Urinary bladder (tissue), 4 donors: ENCODE measurements around the gene UEVLD. TPM values are rescaled to one million over a fixed set of nuclear protein-coding genes. Genes with fewer than 3 reads are reported as not detected.

Experiments used
- DNase-seq: peaks from one replicate; pipeline ENCODE4 v3.0.0-alpha.2; 2015; ENCODE audit errors: extremely low spot score
- H3K27ac ChIP-seq: one replicate; pipeline ENCODE4 v1.5.1; 2013; ENCODE audit warnings: low read depth, mild to moderate bottlenecking, moderate library complexity
- H3K36me3 ChIP-seq: one replicate; pipeline ENCODE4 v1.6.1; 2013; ENCODE audit warnings: mild to moderate bottlenecking, moderate library complexity; ENCODE audit not compliant: insufficient read depth
- H3K4me1 ChIP-seq: one replicate; pipeline ENCODE4 v1.6.1; 2013; ENCODE audit warnings: mild to moderate bottlenecking, moderate library complexity; ENCODE audit not compliant: insufficient read depth
- H3K4me3 ChIP-seq: one replicate; pipeline ENCODE4 v1.5.1; 2013; ENCODE audit warnings: low read depth, low read length
- WGBS: extraction: QIAGEN DNeasy Blood & Tissue Kit; methylation state at CpG from one replicate; pipeline ENCODE4 v1.1.7; 2013; 5-methylcytosine and 5-hydroxymethylcytosine counted together
- polyA plus RNA-seq: library from polyadenylated mRNA; stranded (reverse); fragments of 200-250 nt; gene quantifications from one replicate; pipeline ENCODE4 v1.2.3, GENCODE V29; 2013
- total RNA-seq: library from RNA; depleted of rRNA; stranded (reverse); fragments of >200 nt; gene quantifications from one replicate; pipeline ENCODE4 v1.2.3, GENCODE V29; 2014
- donor health status: healthy with polysubstance abuse.
- donor health status: healthy.

UEVLD gene
- total and polyA plus RNA-seq, 2 donors, result 15.2 to 37.6 TPM

- peaks cover 1% of the 10 kb centered on the region for H3K36me3 ChIP-seq
- H3K4me3 ChIP-seq, result no peak overlapping the region
- no peaks in the 10 kb centered on the region for H3K4me1 ChIP-seq
- no peak for DNase-seq
- H3K27ac ChIP-seq, result no peak overlapping the region
These were observed 24.4 kb downstream of the UEVLD start for GRCh38 chr11:18564149-18564548.

DNA sequence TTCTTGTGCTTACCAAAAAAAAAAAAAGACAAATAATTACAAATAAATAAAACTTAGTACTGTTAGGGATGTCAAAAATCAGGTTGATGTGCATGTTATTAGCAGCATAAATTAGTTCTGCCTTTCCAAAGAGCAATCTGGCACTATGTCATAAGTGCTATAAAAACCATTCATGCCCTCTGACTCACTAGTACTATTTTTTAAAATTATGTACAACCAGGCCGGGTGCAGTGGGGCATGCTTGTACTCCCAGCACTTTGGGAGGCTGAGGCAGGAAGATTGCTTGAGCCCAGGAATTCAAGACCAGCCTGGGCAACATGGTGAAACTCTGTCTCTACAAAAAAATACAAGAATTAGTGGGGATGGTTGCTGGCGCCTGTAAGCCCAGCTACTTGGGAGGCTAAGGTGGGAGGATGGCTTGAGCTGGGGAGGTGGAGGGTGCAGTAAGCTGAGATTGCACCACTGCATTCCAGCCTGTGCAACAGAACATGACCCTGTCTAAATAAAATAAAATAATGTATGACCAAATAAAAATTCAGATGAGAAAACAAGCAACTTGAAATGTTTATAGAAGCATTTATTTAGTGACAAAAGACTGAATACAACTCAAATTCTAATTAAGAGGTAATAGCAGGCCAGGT is 25.3 kb downstream of the UEVLD start:
- H3K27ac ChIP-seq, result no peak overlapping the region
- no peak overlapping the region for H3K4me3 ChIP-seq
- WGBS, result 95% methylated on average over 2 of the region's 2 CpGs
- H3K4me1 ChIP-seq, result no peaks in the 10 kb centered on the region
- H3K36me3 ChIP-seq, result peaks cover 1% of the 10 kb centered on the region
- no peak for DNase-seq

DNA sequence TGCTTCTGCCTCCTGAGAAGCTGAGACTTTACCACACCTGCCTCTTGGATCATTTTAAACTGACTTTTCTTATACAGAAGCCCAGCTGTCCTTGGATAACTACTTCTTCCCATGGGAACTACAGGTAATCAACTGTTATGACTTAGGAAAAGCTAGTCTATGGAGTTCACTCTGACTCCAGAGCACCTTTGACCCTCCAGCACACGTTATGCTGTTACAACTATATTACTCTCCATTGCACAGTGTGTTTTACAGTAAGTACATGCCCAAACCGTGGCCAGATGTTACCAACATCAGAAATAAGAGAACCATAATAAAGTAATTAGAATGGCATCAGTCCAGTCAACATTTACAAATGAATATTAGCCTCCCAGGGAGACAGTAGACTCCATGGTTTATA is 40.5 kb downstream of the UEVLD start:
- Histone ChIP-seq H3K4me3 (no peak overlapping the region), H3K36me3 (no peaks in the 10 kb centered on the region), H3K4me1 (no peaks in the 10 kb centered on the region), H3K27ac (no peak overlapping the region)
- WGBS, result 84% methylated on average over 2 of the region's 2 CpGs
- DNase-seq, result no peak

DNA sequence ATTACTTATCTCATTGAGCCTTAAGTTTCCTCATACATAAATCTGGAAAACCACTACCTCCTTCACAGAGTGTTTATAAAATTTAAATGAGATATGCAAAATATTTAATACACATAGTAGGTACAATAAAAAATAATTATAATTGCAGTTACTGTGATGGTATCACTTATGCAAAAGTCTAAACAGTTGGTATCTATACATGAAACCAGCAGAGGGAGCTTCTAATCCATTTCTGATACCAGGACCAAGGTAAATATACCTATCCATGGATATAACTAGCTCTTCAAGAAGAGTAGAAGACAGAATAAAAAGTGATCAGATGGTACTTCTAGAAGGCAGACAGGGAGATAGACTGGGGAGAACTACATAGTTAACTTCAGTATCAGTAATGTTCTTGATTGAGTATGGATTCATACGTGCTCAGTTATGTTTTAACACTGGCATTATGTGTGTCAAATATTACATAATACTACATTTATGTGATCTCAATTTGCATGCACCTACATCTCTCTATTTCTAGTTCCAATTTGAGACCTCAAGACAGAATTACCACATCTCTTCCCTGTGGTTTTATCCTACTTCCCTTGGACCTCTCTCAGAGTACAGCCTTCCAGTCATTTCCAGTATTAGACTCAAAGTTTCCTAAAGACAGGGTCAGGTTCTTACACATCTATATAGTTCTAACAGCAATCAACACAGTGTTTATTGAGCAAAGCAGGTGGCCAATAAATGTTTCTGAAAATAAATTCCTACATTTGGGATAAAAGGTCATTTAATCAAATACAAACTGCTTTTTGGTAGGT is 48.1 kb downstream of the UEVLD start:
- no peak for DNase-seq
- no peaks in the 10 kb centered on the region for H3K4me1 ChIP-seq
- 91% methylated on average over 1 of the region's 1 CpG for WGBS
- H3K36me3 ChIP-seq, result no peaks in the 10 kb centered on the region
- H3K4me3 ChIP-seq, result no peak overlapping the region
- no peak overlapping the region for H3K27ac ChIP-seq

DNA sequence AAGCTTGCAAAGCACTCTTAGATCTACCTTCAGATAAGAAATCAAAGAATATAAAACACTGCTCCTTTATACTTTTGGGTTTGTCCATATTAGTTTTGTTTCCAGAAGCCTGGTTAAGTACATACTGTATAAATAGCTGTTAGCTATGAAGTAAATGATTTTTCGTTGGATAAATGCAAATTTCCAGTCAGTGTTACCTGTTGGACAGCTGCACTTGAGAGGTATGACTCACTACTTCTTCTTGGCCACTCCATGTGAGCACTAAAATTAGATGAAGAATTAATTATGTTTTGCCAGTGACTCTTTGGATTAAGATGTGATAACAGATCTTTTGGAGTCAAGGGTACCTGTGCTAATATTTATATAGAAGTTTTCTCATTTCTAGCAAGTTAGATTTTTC is 52.3 kb downstream of the UEVLD start:
- Histone ChIP-seq H3K36me3 (no peaks in the 10 kb centered on the region), H3K4me1 (no peaks in the 10 kb centered on the region), H3K27ac (no peak overlapping the region), H3K4me3 (no peak overlapping the region)
- DNase-seq, result no peak
- WGBS, result 70% methylated on average over 1 of the region's 1 CpG

GRCh38 chr11:18534245-18534644 is 54.3 kb downstream of the UEVLD start:
- Histone ChIP-seq H3K4me3 (no peak overlapping the region), H3K36me3 (no peaks in the 10 kb centered on the region), H3K4me1 (no peaks in the 10 kb centered on the region), H3K27ac (no peak overlapping the region)
- 76% methylated on average over 1 of the region's 1 CpG for WGBS
- DNase-seq, result no peak

- 93% methylated on average over 3 of the region's 3 CpGs for WGBS
These were observed 55.2 kb downstream of the UEVLD start for GRCh38 chr11:18533365-18533764.

DNA sequence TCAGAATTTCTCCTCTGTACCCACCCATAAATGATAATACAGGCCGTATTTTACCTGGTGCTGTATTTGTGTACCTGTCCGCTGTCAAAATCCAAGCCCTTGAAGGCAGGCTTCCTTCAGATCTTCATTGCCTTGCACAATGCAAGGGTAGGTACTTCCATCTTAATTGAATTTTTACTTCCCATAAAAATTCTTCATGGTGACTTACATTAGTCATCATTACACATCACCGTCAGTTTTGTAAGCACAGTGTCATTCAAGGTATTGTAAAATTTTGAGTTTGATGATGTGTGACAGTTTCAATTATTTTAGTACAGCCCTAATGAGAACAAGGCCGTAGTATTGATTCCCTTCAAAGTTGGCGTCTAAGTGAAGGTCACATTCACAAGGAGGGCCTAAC is 61.0 kb downstream of the UEVLD start:
- Histone ChIP-seq H3K4me3 (peak overlapping the region; percentile 96), H3K27ac (peak overlapping the region; percentile 98), H3K4me1 (no peaks in the 10 kb centered on the region), H3K36me3 (no peaks in the 10 kb centered on the region)
- no peak for DNase-seq
- WGBS, result 32% methylated on average over 5 of the region's 5 CpGs

More at GRCh38 chr11:18533365-18533764, 55.2 kb downstream of the UEVLD start:
- DNase-seq, result no peak
- H3K4me1 ChIP-seq, result no peaks in the 10 kb centered on the region
- H3K4me3 ChIP-seq, result no peak overlapping the region
- H3K27ac ChIP-seq, result no peak overlapping the region
- H3K36me3 ChIP-seq, result no peaks in the 10 kb centered on the region

DNA sequence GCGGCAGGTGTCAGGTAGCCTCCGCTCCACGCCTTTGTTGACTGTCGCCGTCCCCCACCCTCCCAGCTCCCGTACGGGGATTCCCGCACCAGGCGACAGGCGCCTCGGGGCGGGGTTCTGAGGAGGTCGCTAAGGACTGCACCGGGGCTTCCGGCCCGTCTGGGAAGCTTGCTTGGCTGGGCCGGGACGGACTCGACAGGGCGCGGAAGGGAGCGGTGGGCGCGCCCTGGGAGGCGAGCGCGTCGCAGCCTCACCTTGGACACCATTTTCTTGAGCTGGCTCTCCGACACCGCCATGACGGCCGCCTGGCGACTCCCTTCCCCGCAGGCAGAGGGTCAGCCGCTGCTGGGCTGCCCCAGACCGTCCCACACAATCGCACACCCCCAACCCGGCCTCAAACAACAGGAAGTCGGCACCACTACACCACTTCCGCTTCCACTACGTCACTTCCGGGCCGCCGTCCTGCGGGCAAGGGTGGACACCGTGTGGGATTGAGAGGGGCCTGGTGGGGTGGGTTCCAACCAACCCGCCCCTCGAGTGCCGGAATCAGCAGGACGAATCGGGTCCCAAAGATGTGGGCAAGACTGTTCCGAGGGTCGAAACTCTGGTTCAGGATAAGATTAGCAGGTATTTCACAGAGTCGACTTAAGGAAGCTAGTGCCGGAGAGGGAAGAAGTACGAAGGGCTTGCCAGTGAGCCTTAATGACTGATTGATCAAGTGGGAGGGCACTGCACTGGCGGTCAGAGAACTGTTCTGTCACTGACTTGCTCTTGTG is 61.8 kb downstream of the UEVLD start, which contains the start of gene TSG101:
Gene TSG101, minus strand, starts transcription at position 422 of the 776 bp plus-strand sequence. Its CDS starts 126 bp downstream, at position 296.
- peak within 1 kb of the TSS; percentile 96 for H3K4me3 ChIP-seq
- H3K27ac ChIP-seq, result peak within 1 kb of the TSS; percentile 98
- no peaks in the 10 kb centered on the region for H3K36me3 ChIP-seq
- peak; percentile 95 for DNase-seq
- WGBS, result under 1% methylated on average over 57 of the region's 57 CpGs
- no peaks in the 10 kb centered on the region for H3K4me1 ChIP-seq

GRCh38 chr11:18526130-18526520 is 62.4 kb downstream of the UEVLD start:
- H3K4me3 ChIP-seq, result peak overlapping the region; percentile 96
- under 1% methylated on average over 8 of the region's 8 CpGs for WGBS
- H3K4me1 ChIP-seq, result no peaks in the 10 kb centered on the region
- peak overlapping the region; percentile 98 for H3K27ac ChIP-seq
- no peak for DNase-seq
- no peaks in the 10 kb centered on the region for H3K36me3 ChIP-seq

DNA sequence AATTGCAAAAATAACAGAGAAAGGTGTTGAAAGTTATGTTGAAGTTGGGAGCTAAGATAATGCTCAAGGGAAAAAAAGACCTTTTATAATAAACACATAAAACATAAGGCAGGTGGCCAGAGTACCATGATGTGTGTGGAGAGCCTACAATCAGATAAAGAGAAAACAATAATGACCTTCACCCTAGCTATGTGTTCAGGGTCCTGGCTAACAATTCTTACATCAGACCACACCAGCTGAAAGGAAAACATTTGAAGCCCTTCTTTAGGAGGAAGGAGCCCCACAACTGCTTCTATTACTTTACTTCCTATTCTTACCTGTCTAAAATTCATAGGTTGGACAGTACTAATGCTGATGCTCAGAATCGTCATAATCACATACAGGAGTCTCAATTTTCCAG is 64.3 kb downstream of the UEVLD start:
- Histone ChIP-seq H3K4me3 (no peak overlapping the region), H3K27ac (no peak overlapping the region), H3K4me1 (no peaks in the 10 kb centered on the region), H3K36me3 (no peaks in the 10 kb centered on the region)
- WGBS, result 95% methylated on average over 1 of the region's 1 CpG
- no peak for DNase-seq

DNA sequence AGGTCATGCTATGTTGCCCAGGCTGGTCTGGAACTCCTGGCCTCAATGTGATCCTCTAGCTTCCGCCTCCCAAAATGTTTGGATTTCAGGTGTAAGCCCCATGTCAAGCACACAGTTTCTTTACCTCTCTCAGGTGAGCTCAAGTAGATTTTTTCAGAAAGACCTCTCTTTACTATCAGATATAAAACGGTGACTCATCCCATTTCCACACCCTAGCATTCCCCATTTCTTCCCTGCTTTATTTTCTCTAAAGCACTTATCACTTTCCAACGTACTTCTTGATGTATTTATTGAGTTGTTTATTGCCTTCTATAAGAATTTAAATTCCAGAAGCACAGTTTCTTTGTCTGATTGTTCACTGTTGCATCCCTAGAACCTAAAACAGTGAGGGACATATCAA is 65.5 kb downstream of the UEVLD start:
- no peak overlapping the region for H3K27ac ChIP-seq
- H3K4me1 ChIP-seq, result no peaks in the 10 kb centered on the region
- no peak overlapping the region for H3K4me3 ChIP-seq
- DNase-seq, result no peak
- WGBS, result 81% methylated on average over 3 of the region's 3 CpGs
- no peaks in the 10 kb centered on the region for H3K36me3 ChIP-seq

DNA sequence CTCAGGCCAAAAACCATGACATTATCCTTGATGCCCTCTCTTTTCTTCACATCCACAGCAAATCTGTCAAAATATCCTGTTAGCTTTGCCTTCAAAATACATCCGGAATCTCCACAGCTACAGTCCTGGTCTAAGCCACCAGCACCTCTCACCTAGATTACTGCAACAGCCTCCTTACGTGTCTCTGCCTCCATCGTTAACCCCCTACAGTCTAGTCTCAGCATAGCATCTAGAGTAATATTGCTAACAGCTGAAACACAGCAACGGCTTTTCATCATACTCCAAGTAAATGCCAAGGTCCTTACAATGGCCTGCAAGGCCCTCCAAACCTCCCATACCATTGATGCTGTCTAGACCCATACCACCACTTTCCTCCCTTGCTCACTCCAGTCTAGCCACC is 66.1 kb downstream of the UEVLD start:
- Histone ChIP-seq H3K36me3 (no peaks in the 10 kb centered on the region), H3K4me1 (no peaks in the 10 kb centered on the region), H3K4me3 (no peak overlapping the region), H3K27ac (no peak overlapping the region)
- DNase-seq, result no peak
- WGBS, result 75% methylated on average over 4 of the region's 4 CpGs

GRCh38 chr11:18521122-18521521 is 67.4 kb downstream of the UEVLD start:
- no peak overlapping the region for H3K27ac ChIP-seq
- DNase-seq, result no peak
- no peaks in the 10 kb centered on the region for H3K4me1 ChIP-seq
- WGBS, result 97% methylated on average over 3 of the region's 3 CpGs
- H3K4me3 ChIP-seq, result no peak overlapping the region
- H3K36me3 ChIP-seq, result no peaks in the 10 kb centered on the region
